IPS DF 6.9 (cell line): ENCODE results near the gene CAMTA1.

ENCODE experiments used
- DNase-seq: peaks from one replicate; pipeline ENCODE4 v3.0.0-alpha.2; 2013; ENCODE audit warnings: low read depth, low spot score
- H3K27ac ChIP-seq: one replicate; pipeline ENCODE4 v1.5.1; 2013; ENCODE audit warnings: low read length, control low read depth
- H3K27me3 ChIP-seq: 2 replicates; pipeline ENCODE4 v1.6.1; 2013; ENCODE audit warnings: mild to moderate bottlenecking, low read length; ENCODE audit not compliant: control insufficient read depth, insufficient read depth
- H3K36me3 ChIP-seq: 2 replicates; pipeline ENCODE4 v1.6.1; 2013; ENCODE audit warnings: low read length; ENCODE audit not compliant: control insufficient read depth, insufficient read depth
- H3K4me1 ChIP-seq: 2 replicates; pipeline ENCODE4 v1.6.1; 2013; ENCODE audit warnings: low read length; ENCODE audit not compliant: control insufficient read depth, insufficient read depth
- H3K4me3 ChIP-seq: 2 replicates; pipeline ENCODE4 v1.5.1; 2013; ENCODE audit warnings: mild to moderate bottlenecking, low read length
- H3K9me3 ChIP-seq: 2 replicates; pipeline ENCODE4 v1.6.1; 2013; ENCODE audit warnings: low read length, inconsistent platforms; ENCODE audit not compliant: control insufficient read depth, insufficient read depth
- WGBS: extraction: QIAGEN DNeasy Blood & Tissue Kit; methylation state at CpG from one replicate; pipeline ENCODE4 v1.1.7; 2013; ENCODE audit warnings: mixed read lengths, missing lambda C conversion rate; ENCODE audit not compliant: insufficient read length, insufficient coverage; 5-methylcytosine and 5-hydroxymethylcytosine counted together

The CAMTA1 gene

DNA sequence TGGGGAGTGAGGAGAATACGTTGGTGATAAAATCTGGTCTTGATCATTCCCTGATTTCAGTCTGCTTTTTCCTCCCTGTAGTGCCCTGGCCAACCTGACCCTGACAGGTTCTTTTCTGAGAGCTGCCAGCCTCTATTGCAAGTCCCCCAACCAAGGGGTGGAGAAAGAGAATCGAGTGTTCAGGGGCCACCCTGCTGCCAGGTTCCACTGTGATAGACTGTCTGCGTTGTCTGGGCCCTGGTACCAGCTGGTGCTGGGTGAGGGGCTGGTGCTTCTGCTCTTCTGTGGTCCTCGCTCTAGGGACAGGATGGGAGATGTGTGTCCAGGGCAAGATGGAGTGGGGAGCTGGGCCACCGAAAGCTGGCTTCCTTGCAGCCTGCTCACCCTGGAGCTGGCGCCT, 214.6 kb downstream of the CAMTA1 start:
- Histone ChIP-seq H3K36me3 (no peaks in the 10 kb centered on the region), H3K4me1 (peaks cover 3% of the 10 kb centered on the region; the same call in 1 of the 2 replicates), H3K4me3 (no peak overlapping the region), H3K27ac (no peak overlapping the region), H3K9me3 (no peaks in the 10 kb centered on the region), H3K27me3 (no peaks in the 10 kb centered on the region)
- DNase-seq: no peak
- no CpG with 5 or more reads among the region's 6 CpGs for WGBS

DNA sequence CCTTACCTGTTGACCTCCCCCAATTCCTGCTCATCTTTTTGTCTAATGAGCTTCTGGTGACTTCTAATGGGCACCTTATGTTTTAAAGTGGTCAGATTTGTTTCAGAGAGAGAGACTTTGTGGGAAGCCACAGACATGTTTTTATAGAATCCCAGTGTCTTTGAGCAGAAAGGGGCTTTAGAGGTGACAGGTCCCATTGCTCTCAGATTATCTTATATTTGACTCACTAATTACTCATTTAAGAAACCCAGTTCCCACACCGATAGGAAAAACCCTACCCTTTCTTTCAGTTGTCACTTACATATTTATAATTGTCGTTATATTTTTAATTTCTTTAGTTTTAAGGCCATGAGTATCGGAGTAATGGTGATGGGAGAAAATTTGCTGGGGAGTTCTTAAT, 215.5 kb downstream of the CAMTA1 start:
- no CpG with 5 or more reads among the region's 3 CpGs for WGBS
- H3K4me3 ChIP-seq: no peak overlapping the region
- H3K9me3 ChIP-seq: no peaks in the 10 kb centered on the region
- no peak overlapping the region for H3K27ac ChIP-seq
- DNase-seq: no peak
- no peaks in the 10 kb centered on the region for H3K36me3 ChIP-seq
- H3K27me3 ChIP-seq: no peaks in the 10 kb centered on the region
- peaks cover under 1% of the 10 kb centered on the region; the same call in 1 of the 2 replicates for H3K4me1 ChIP-seq

DNA sequence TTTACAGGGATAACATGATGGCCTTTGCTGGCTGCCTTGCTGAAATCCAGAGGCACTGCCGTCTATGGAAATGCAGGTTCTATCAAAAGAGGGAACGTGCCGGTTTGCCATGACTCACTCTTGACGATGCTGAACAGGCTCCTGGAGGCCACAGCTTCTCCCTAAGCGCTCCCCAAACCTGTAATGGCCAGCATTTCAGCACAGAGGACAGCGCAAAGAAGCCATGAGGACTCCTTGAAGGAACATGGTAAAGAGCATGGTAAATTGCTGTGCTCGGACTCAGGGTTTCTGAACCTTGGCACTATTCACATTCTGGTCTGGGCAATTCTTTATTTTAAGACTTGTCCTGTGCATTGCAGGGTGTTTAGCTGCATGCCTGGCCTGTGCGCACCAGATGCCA, 217.5 kb downstream of the CAMTA1 start:
- Histone ChIP-seq H3K4me1 (no peaks in the 10 kb centered on the region), H3K27me3 (no peaks in the 10 kb centered on the region), H3K36me3 (no peaks in the 10 kb centered on the region), H3K27ac (no peak overlapping the region), H3K4me3 (no peak overlapping the region), H3K9me3 (no peaks in the 10 kb centered on the region)
- WGBS: no CpG with 5 or more reads among the region's 8 CpGs
- no peak for DNase-seq

DNA sequence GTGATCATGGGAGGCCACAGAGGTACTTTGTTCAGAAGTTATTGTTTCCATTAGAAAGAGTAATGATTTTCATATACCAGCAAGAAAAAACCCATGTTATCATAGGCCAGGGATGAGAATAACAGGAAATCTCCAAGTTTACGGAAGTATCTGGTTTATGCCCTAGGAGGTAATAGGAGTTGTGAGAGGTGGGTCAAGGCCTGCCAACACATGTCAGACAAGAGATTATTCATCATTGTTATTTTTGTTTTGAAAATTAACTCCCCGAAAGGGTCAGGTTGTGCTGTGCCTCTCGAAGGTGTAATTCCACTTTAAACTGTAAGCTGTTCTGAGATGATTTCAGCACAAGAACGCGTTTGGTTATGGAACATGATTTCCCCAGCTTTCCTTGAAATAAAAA, 218.4 kb downstream of the CAMTA1 start:
- Histone ChIP-seq H3K9me3 (no peaks in the 10 kb centered on the region), H3K27ac (no peak overlapping the region), H3K36me3 (no peaks in the 10 kb centered on the region), H3K27me3 (no peaks in the 10 kb centered on the region), H3K4me3 (no peak overlapping the region), H3K4me1 (no peaks in the 10 kb centered on the region)
- no peak for DNase-seq
- no CpG with 5 or more reads among the region's 5 CpGs for WGBS

DNA sequence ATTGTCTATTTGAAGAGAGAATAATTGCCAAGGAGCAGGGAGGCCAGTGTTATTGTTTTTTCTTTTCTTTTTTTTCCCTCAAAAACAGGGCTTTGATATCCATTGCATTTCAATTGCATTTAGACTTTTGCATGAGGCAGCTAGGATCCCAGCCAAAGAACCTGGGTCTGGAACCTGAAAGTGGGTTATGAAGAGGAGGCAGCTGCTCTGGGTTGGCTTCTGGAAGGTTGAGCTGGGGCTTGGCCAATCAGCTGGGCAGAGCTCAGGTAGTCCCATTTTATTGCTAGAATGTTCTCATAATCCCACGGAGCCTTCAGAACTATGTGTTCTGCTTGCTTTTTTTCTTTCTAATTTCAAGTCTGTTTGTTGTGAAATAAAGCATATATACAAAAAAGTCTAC, 218.9 kb downstream of the CAMTA1 start:
- no CpG with 5 or more reads among the region's 1 CpG for WGBS
- H3K4me1 ChIP-seq: no peaks in the 10 kb centered on the region
- no peak overlapping the region for H3K4me3 ChIP-seq
- H3K27ac ChIP-seq: no peak overlapping the region
- H3K27me3 ChIP-seq: no peaks in the 10 kb centered on the region
- no peaks in the 10 kb centered on the region for H3K9me3 ChIP-seq
- no peaks in the 10 kb centered on the region for H3K36me3 ChIP-seq
- DNase-seq: no peak

DNA sequence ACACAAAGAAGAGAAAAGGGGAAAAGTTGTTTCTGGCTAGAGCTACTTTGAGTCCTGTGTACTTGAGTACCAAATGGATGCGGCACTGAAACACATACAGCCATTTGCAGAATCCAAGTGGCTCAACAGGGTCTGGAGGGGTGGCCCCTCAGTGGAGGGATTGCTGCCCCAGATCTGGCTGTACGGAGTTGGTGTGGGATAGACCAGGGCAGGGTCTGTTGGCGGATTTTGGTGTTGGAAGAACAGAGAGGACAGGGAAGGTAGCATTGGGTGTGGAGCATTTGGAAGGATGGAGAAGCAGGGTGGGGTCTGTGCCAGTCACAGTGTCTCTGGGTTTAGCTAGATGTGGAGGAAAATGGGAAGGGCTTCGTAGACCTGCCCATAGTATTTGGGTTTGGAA, 220.5 kb downstream of the CAMTA1 start:
- Histone ChIP-seq H3K4me3 (no peak overlapping the region), H3K27me3 (no peaks in the 10 kb centered on the region), H3K9me3 (no peaks in the 10 kb centered on the region), H3K36me3 (no peaks in the 10 kb centered on the region), H3K4me1 (no peaks in the 10 kb centered on the region), H3K27ac (no peak overlapping the region)
- DNase-seq: no peak
- no CpG with 5 or more reads among the region's 4 CpGs for WGBS

DNA sequence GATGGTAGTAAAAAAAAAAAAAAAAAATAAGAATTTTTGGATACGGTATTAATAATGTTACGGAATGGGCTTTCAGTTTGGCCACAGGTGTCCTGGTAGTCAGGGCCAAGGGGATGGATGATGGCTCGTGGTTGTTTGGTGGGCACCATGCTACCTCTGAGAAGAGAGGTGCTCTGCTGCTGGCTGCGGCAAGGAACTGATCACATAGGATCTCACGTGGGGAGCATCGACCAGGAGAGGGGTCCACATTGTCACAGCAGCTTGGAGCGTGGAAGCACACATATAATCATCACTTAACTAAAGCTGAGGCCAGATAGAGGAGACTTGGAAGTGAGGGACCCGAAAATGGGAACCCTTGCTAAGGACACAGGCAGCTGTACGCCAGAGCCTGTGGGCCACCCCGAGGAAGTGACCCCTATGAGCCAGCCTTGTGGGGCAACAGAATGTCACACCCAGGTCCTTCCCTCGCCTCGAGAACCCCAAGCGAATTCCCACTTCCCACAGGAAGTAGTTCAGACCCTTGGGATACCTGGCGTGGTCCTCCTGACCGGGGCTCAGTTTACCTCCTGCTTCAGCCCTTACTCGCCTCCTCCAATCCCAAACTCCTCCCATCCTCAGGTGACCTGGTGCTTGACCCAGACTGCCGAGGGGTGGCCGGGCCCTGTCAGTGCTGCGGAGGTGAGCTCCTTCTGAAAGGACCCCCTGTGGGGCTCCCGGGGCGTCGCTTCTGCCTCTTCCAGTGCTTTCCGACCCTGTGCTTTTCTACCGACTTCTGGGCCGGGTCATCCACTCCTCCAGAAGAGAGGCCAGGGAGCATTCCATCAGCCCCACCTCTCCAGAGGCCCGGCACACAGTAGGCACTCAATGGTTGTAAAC, 222.0 kb downstream of the CAMTA1 start:
- Histone ChIP-seq H3K4me1 (no peaks in the 10 kb centered on the region), H3K36me3 (no peaks in the 10 kb centered on the region), H3K4me3 (no peak overlapping the region), H3K27ac (no peak overlapping the region), H3K27me3 (no peaks in the 10 kb centered on the region), H3K9me3 (no peaks in the 10 kb centered on the region)
- WGBS: no CpG with 5 or more reads among the region's 26 CpGs
- DNase-seq: no peak

DNA sequence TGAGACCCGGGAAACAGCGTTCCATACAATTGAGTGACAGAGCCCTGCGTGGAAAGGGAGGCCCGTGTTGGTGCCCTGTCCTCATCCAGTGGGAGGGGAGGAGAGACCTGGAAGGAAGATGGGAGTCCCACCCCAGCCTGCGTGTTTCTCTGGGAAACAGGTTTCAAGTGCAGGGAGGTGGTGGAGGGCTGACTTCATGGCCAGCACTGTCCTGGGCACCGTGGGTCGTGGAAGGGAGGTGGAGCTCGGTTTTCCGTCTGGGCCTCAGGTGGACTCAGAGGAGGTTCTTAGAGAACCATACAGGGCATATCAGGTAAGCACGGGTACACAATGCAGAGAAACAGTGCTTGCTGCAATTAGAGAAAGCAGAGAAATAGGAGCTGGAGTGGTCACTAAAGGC, 222.6 kb downstream of the CAMTA1 start:
- DNase-seq: no peak
- H3K27me3 ChIP-seq: no peaks in the 10 kb centered on the region
- no CpG with 5 or more reads among the region's 10 CpGs for WGBS
- H3K4me1 ChIP-seq: no peaks in the 10 kb centered on the region
- no peak overlapping the region for H3K27ac ChIP-seq
- no peak overlapping the region for H3K4me3 ChIP-seq
- H3K9me3 ChIP-seq: no peaks in the 10 kb centered on the region
- H3K36me3 ChIP-seq: no peaks in the 10 kb centered on the region

DNA sequence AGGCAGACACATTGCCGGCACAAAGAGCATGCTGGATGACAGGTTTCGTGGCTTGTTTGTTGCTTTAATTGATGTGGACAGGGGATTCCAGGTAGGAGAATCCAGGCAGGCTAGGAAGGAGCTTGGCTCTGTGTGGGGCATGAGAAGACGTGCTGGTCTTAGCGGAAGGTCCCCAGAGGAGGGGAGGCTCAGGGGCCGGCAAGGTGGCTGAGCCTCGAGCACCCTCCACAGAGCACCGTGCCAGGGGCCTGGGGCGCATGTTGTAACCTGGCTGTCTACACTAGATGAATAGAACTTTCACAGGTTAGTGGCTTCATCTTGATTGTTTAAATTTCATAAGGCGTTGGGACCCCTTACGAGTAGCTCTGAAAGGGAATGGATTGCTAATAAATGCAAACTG, 223.1 kb downstream of the CAMTA1 start:
- Histone ChIP-seq H3K27ac (no peak overlapping the region), H3K27me3 (no peaks in the 10 kb centered on the region), H3K9me3 (no peaks in the 10 kb centered on the region), H3K4me3 (no peak overlapping the region), H3K4me1 (no peaks in the 10 kb centered on the region), H3K36me3 (no peaks in the 10 kb centered on the region)
- no peak for DNase-seq
- WGBS: no CpG with 5 or more reads among the region's 10 CpGs

DNA sequence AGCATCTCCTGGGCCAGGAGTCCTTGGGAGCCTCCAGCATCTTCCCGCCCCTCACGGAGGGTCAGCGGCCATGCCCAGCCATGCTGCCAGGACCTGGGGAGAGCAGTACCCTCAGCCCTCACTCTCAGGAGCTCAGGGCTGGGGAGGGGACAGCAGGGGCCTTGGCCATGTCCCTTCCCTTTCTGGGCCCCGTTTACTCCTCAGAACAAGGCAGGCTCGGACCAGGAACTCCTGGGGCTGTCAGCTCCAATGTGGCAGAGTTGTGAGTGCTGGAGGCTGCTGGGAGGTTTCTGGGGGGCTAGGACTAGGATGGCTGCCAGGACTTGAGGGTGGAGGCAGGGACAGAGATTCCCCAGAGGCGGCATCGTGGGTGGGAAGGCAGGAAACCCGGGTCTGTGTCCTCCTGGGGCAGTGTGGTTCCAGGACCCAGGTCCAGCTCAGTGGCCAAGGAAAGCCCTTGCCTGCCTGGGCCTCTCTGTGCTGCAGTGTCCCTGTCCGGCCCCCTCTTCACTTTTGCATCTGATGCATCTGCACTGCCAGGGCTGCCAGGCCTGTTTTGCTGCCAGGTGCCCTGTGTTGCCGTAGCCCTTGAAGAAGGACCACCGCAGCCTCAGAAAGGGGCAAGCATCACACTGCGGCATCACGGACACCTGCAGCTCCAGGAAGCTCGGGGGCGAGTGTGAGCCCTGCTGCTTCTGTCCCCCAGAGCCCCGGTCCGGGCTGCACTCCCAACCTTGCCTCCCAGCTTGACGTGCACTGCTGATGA, 223.9 kb downstream of the CAMTA1 start:
- Histone ChIP-seq H3K9me3 (no peaks in the 10 kb centered on the region), H3K36me3 (no peaks in the 10 kb centered on the region), H3K27me3 (no peaks in the 10 kb centered on the region), H3K27ac (no peak overlapping the region), H3K4me1 (no peaks in the 10 kb centered on the region), H3K4me3 (no peak overlapping the region; the same call in 1 of the 2 replicates)
- no peak for DNase-seq
- no CpG with 5 or more reads among the region's 18 CpGs for WGBS
